Chondrocyte (in vitro differentiated cells): ENCODE data around the gene PDE6G. TPM values are rescaled to one million over a fixed set of nuclear protein-coding genes. Genes with fewer than 3 reads are reported as not detected.

Experiments used
- DNase-seq: peaks from one replicate; pipeline ENCODE4 v3.0.0; 2021; ENCODE audit warnings: mixed read lengths, low spot score
- H3K27ac Mint-ChIP-seq: one replicate; pipeline ENCODE4 v1.8.0; 2021; ENCODE audit warnings: mild to moderate bottlenecking, moderate library complexity, mixed read lengths; ENCODE audit not compliant: unreplicated experiment
- H3K27me3 Mint-ChIP-seq: 2 replicates; pipeline ENCODE4 v1.8.0; 2021; ENCODE audit warnings: low read depth, mixed read lengths
- H3K36me3 Mint-ChIP-seq: 2 replicates; pipeline ENCODE4 v1.8.0; 2021; ENCODE audit warnings: low read depth, mixed read lengths
- H3K4me1 Mint-ChIP-seq: 2 replicates; pipeline ENCODE4 v1.8.0; 2021; ENCODE audit warnings: low read depth, mild to moderate bottlenecking, mixed read lengths
- H3K4me3 Mint-ChIP-seq: one replicate; pipeline ENCODE4 v1.8.0; 2021; ENCODE audit warnings: mild to moderate bottlenecking, moderate library complexity, mixed read lengths; ENCODE audit not compliant: unreplicated experiment
- H3K9me3 Mint-ChIP-seq: 2 replicates; pipeline ENCODE4 v1.8.0; 2021; ENCODE audit warnings: low read depth, mixed read lengths
- CTCF ChIP-seq: fragments of 200-600 bp; sonication (generic); IDR thresholded peaks from 2 replicates; pipeline ENCODE4 v1.5.0; 2021; ENCODE audit warnings: antibody characterized with exemption, mild to moderate bottlenecking, moderate library complexity
- total RNA-seq: library from RNA; stranded (reverse); gene quantifications from 3 replicates; pipeline ENCODE4 v1.2.1, GENCODE V29; 2021

The PDE6G gene
- total RNA-seq, 1 donor from 2014 or later = not detected

GRCh38 chr17:81673561-81674258, 17.4 kb upstream of the PDE6G start:
- H3K27ac Mint-ChIP-seq = no peak overlapping the region
- TF ChIP-seq CTCF = no peak
- H3K9me3 Mint-ChIP-seq = no peaks in the 10 kb centered on the region
- DNase-seq = no peak
- peaks cover 6% of the 10 kb centered on the region for H3K36me3 Mint-ChIP-seq
- no peak overlapping the region for H3K4me3 Mint-ChIP-seq
- H3K27me3 Mint-ChIP-seq = no peaks in the 10 kb centered on the region
- peaks cover 5% of the 10 kb centered on the region for H3K4me1 Mint-ChIP-seq

GRCh38 chr17:81672954-81673353, 16.6 kb upstream of the PDE6G start:
- TF ChIP-seq CTCF = no peak
- no peak overlapping the region for H3K4me3 Mint-ChIP-seq
- H3K27me3 Mint-ChIP-seq = no peaks in the 10 kb centered on the region
- no peak overlapping the region for H3K27ac Mint-ChIP-seq
- peaks cover 10% of the 10 kb centered on the region for H3K4me1 Mint-ChIP-seq
- H3K9me3 Mint-ChIP-seq = no peaks in the 10 kb centered on the region
- DNase-seq = no peak
- peaks cover 6% of the 10 kb centered on the region for H3K36me3 Mint-ChIP-seq

- no peak for TF ChIP-seq CTCF
- Mint-ChIP-seq H3K27ac (no peak overlapping the region), H3K4me3 (no peak overlapping the region), H3K9me3 (no peaks in the 10 kb centered on the region), H3K36me3 (peaks cover 6% of the 10 kb centered on the region), H3K27me3 (no peaks in the 10 kb centered on the region), H3K4me1 (peaks cover 15% of the 10 kb centered on the region)
- peak; percentile 90 for DNase-seq
These were observed 16.2 kb upstream of the PDE6G start for GRCh38 chr17:81672504-81672903.

- peak; percentile 14 for TF ChIP-seq CTCF
- peak overlapping the region; percentile 59 for H3K27ac Mint-ChIP-seq
- H3K4me1 Mint-ChIP-seq = peaks cover 26% of the 10 kb centered on the region
- no peaks in the 10 kb centered on the region for H3K27me3 Mint-ChIP-seq
- no peak for DNase-seq
- no peaks in the 10 kb centered on the region for H3K9me3 Mint-ChIP-seq
- peak overlapping the region; percentile 94 for H3K4me3 Mint-ChIP-seq
- H3K36me3 Mint-ChIP-seq = peaks cover 3% of the 10 kb centered on the region
These were observed 11.4 kb upstream of the PDE6G start for GRCh38 chr17:81667754-81668153.

GRCh38 chr17:81666342-81667191, 10.2 kb upstream of the PDE6G start, which contains the start of the genes CCDC137 and OXLD1:
CCDC137 (plus strand) TSS chr17:81666737; CDS start chr17:81666767, 30 bp downstream.
OXLD1 (minus strand) TSS chr17:81666605; CDS start chr17:81666577, 28 bp downstream.
- no peak for TF ChIP-seq CTCF
- H3K27me3 Mint-ChIP-seq = no peaks in the 10 kb centered on the region
- H3K4me3 Mint-ChIP-seq = peak within 1 kb of the TSS; percentile 94
- no peaks in the 10 kb centered on the region for H3K9me3 Mint-ChIP-seq
- peaks cover 26% of the 10 kb centered on the region for H3K4me1 Mint-ChIP-seq
- H3K36me3 Mint-ChIP-seq = peaks cover 3% of the 10 kb centered on the region
- H3K27ac Mint-ChIP-seq = peak within 1 kb of the TSS; percentile 77
- DNase-seq = peak; percentile 99
